ENCODE data around the gene RAP1GDS1.

Gene RAP1GDS1

GRCh38 chr4:98237204-98237603 lies 24.0 kb upstream of the RAP1GDS1 start:
- no peak for TF ChIP-seq ZNF324 (tag by site-specific recombination; IDR thresholded peaks at IDR 0.05)
- no peak for TF ChIP-seq ZNF239 (tag by site-specific recombination; IDR thresholded peaks at IDR 0.05)
- TF ChIP-seq ZNF513 (tag by site-specific recombination; IDR thresholded peaks at IDR 0.05), result no peak
- no peak for TF ChIP-seq ZNF148 (tag by site-specific recombination; IDR thresholded peaks at IDR 0.05; ENCODE audit: borderline replicate concordance)
- no peak for TF ChIP-seq FEZF1 (tag by site-specific recombination; IDR thresholded peaks at IDR 0.05)
- TF ChIP-seq ZNF114 (tag by site-specific recombination; IDR thresholded peaks at IDR 0.05), result no peak
- TF ChIP-seq ZSCAN30 (tag by site-specific recombination; IDR thresholded peaks at IDR 0.05), result no peak
- no peak for TF ChIP-seq MYNN (tag by site-specific recombination; IDR thresholded peaks at IDR 0.05; ENCODE audit: borderline replicate concordance)
- no peak for TF ChIP-seq ZNF18 (tag by site-specific recombination; IDR thresholded peaks at IDR 0.05)
- TF ChIP-seq ZFHX2 (tag by site-specific recombination; conservative IDR thresholded peaks at IDR 0.05), result no peak
- TF ChIP-seq ZBTB48 (tag by site-specific recombination; IDR thresholded peaks at IDR 0.05), result no peak
- TF ChIP-seq ZNF426 (tag by site-specific recombination; IDR thresholded peaks at IDR 0.05), result no peak
- no peak for TF ChIP-seq ZNF514 (tag by site-specific recombination; IDR thresholded peaks at IDR 0.05)
- no peak for TF ChIP-seq ZBTB11 (tag by site-specific recombination; conservative IDR thresholded peaks at IDR 0.05; ENCODE audit: low read depth)
- TF ChIP-seq ZNF37A (tag by site-specific recombination; IDR thresholded peaks at IDR 0.05), result no peak
- no peak for TF ChIP-seq KLF1 (tag by site-specific recombination; IDR thresholded peaks at IDR 0.05)
- Histone ChIP-seq H3K4me3 (ENCODE audit: low read depth, low read length) (no peak overlapping the region), H3K27ac (ENCODE audit: extremely low read depth, low read depth, low read length) (no peak overlapping the region), H3K4me1 (ENCODE audit: control insufficient read depth, insufficient read depth, low read length) (no peaks in the 10 kb centered on the region), H3K9me3 (ENCODE audit: control insufficient read depth, insufficient read depth, low read depth, low read length) (no peaks in the 10 kb centered on the region), H3K36me3 (ENCODE audit: control insufficient read depth in 2 of 2, insufficient read depth in 1 of 2, low read length in 2 of 2) (no peaks in the 10 kb centered on the region)
- POLR2A ChIA-PET, result no interaction called here
- CTCF ChIA-PET, result interaction anchor here (0.6 kb wide), 1 partner anchor 145 kb away, joined by 3 read pairs; no protein-coding TSS in a partner anchor

- no peaks in the 10 kb centered on the region for H3K4me1 ChIP-seq (ENCODE audit: control insufficient read depth, insufficient read depth, low read length)
- no peaks in the 10 kb centered on the region for H3K9me3 ChIP-seq (ENCODE audit: control insufficient read depth, insufficient read depth, low read depth, low read length)
- no peak overlapping the region for H3K27ac ChIP-seq (ENCODE audit: extremely low read depth, low read depth, low read length)
- ChIA-PET CTCF (interaction anchor here (0.6 kb wide), 1 partner anchor 42 kb away, joined by 6 read pairs; no protein-coding TSS in a partner anchor), POLR2A (no interaction called here)
- no peak overlapping the region for H3K4me3 ChIP-seq (ENCODE audit: low read depth, low read length)
- H3K36me3 ChIP-seq (ENCODE audit: control insufficient read depth in 2 of 2, insufficient read depth in 1 of 2, low read length in 2 of 2), result no peaks in the 10 kb centered on the region
- TF ChIP-seq ZNF585B (tag by site-specific recombination; IDR thresholded peaks at IDR 0.05) (no peak), ZNF404 (tag by site-specific recombination; IDR thresholded peaks at IDR 0.05) (no peak), ZNF324 (tag by site-specific recombination; IDR thresholded peaks at IDR 0.05) (no peak), ZBTB6 (tag by site-specific recombination; IDR thresholded peaks at IDR 0.05) (no peak), ZNF274 (IDR thresholded peaks at IDR 0.05; ENCODE audit: low read length) (no peak), ZNF274 (tag by site-specific recombination; IDR thresholded peaks at IDR 0.05; ENCODE audit: borderline replicate concordance) (no peak), ZNF184 (tag by site-specific recombination; IDR thresholded peaks at IDR 0.05) (no peak), SP7 (tag by site-specific recombination; IDR thresholded peaks at IDR 0.05) (no peak), ZBTB21 (tag by site-specific recombination; IDR thresholded peaks at IDR 0.05) (no peak), ZBTB44 (tag by site-specific recombination; IDR thresholded peaks at IDR 0.05) (no peak)
These were observed 19.1 kb upstream of the RAP1GDS1 start for GRCh38 chr4:98242063-98242462.
